ENCODE results near the gene GTF2A2. TPM values are rescaled to one million over a fixed set of nuclear protein-coding genes. Genes with fewer than 3 reads are reported as not detected.
"Not testable (repeated sequence)": the region's sequence is repeated elsewhere in the genome, so short reads cannot be mapped to it uniquely, and the experiment has no call there.

The GTF2A2 gene
- total RNA-seq, 1 donor from 2014 or later, result 152 TPM

GRCh38 chr15:59649603-59650002, 7.7 kb downstream of the GTF2A2 start:
- H3K9ac ChIP-seq (ENCODE audit: low read length), result no peak overlapping the region
- TF ChIP-seq, protein P1, sequence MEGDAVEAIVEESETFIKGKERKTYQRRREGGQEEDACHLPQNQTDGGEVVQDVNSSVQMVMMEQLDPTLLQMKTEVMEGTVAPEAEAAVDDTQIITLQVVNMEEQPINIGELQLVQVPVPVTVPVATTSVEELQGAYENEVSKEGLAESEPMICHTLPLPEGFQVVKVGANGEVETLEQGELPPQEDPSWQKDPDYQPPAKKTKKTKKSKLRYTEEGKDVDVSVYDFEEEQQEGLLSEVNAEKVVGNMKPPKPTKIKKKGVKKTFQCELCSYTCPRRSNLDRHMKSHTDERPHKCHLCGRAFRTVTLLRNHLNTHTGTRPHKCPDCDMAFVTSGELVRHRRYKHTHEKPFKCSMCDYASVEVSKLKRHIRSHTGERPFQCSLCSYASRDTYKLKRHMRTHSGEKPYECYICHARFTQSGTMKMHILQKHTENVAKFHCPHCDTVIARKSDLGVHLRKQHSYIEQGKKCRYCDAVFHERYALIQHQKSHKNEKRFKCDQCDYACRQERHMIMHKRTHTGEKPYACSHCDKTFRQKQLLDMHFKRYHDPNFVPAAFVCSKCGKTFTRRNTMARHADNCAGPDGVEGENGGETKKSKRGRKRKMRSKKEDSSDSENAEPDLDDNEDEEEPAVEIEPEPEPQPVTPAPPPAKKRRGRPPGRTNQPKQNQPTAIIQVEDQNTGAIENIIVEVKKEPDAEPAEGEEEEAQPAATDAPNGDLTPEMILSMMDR (IDR thresholded peaks at IDR 0.05; ENCODE audit: insufficient read depth, low read depth, low read length), result no peak
- TF ChIP-seq EZH2 (IDR thresholded peaks at IDR 0.05; ENCODE audit: insufficient read depth, low read length), result no peak
- Mint-ChIP-seq H3K27ac (ENCODE audit: unreplicated experiment) (no peak overlapping the region), H3K27me3 (ENCODE audit: low read depth, unreplicated experiment) (no peaks in the 10 kb centered on the region), H3K4me3 (ENCODE audit: unreplicated experiment) (no peak overlapping the region), H3K36me3 (ENCODE audit: low read depth, unreplicated experiment) (peaks cover 6% of the 10 kb centered on the region), H3K9me3 (ENCODE audit: unreplicated experiment) (peaks cover 2% of the 10 kb centered on the region), H3K4me1 (ENCODE audit: low read depth, unreplicated experiment) (peaks cover 7% of the 10 kb centered on the region)
- no peak overlapping the region for H2AFZ ChIP-seq (ENCODE audit: low read depth, low read length)
- peaks cover 37% of the 10 kb centered on the region for H3K79me2 ChIP-seq (ENCODE audit: insufficient read depth, low read length)
- H3K9me3 ChIP-seq (ENCODE audit: insufficient read depth, low read depth, low read length), result no peaks in the 10 kb centered on the region
- no peaks in the 10 kb centered on the region for H3K27me3 ChIP-seq (ENCODE audit: insufficient read depth, low read length)
- no peak for FAIRE-seq
- H3K4me2 ChIP-seq (ENCODE audit: low read length), result no peak overlapping the region
- DNase-seq (ENCODE audit: low read depth), result no peak
- H3K36me3 ChIP-seq (ENCODE audit: insufficient read depth, low read length), result peaks cover 40% of the 10 kb centered on the region
- no peak overlapping the region for H3K4me3 ChIP-seq (ENCODE audit: insufficient read depth, low read depth, low read length)
- no peaks in the 10 kb centered on the region for H3K4me1 ChIP-seq (ENCODE audit: insufficient read depth, low read length)
- peaks cover 29% of the 10 kb centered on the region for H4K20me1 ChIP-seq (ENCODE audit: insufficient read depth, low read length)
- no peak overlapping the region for H3K27ac ChIP-seq (ENCODE audit: low read depth, low read length)

DNA sequence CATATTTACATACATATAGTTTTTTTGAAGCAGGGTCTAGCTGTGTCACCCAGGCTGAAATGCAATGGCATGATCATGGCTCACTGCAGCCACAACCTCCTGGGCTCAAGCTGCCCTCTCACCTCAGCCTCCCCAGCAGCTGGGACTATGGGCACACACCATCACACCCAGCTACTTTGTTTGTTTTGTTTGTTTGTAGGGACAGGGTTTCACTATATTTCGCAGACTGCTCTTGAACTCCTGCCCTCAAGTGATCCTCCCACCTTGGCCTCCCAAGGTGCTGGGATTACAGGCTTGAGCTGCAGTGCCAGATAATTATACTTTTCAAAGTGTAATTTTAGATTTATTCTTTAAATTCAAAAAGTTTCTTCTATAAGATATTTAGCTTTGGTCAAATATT, 10.2 kb downstream of the GTF2A2 start:
- no peak for FAIRE-seq
- no peak overlapping the region for H3K27ac Mint-ChIP-seq (ENCODE audit: unreplicated experiment)
- no peak for DNase-seq (ENCODE audit: low read depth)
- no peaks in the 10 kb centered on the region for H3K9me3 Mint-ChIP-seq (ENCODE audit: unreplicated experiment)
- no peaks in the 10 kb centered on the region for H3K27me3 ChIP-seq (ENCODE audit: insufficient read depth, low read length)
- H3K4me1 Mint-ChIP-seq (ENCODE audit: low read depth, unreplicated experiment), result peaks cover 10% of the 10 kb centered on the region
- TF ChIP-seq EZH2 (IDR thresholded peaks at IDR 0.05; ENCODE audit: insufficient read depth, low read length), result no peak
- no peak overlapping the region for H3K9ac ChIP-seq (ENCODE audit: low read length)
- H3K27ac ChIP-seq (ENCODE audit: low read depth, low read length), result no peak overlapping the region
- no peak overlapping the region for H3K4me2 ChIP-seq (ENCODE audit: low read length)
- no peak overlapping the region for H3K4me3 ChIP-seq (ENCODE audit: insufficient read depth, low read depth, low read length)
- peaks cover 5% of the 10 kb centered on the region for H3K36me3 Mint-ChIP-seq (ENCODE audit: low read depth, unreplicated experiment)
- no peaks in the 10 kb centered on the region for H3K4me1 ChIP-seq (ENCODE audit: insufficient read depth, low read length)
- H3K9me3 ChIP-seq (ENCODE audit: insufficient read depth, low read depth, low read length), result no peaks in the 10 kb centered on the region
- peaks cover 12% of the 10 kb centered on the region for H3K79me2 ChIP-seq (ENCODE audit: insufficient read depth, low read length)
- H3K4me3 Mint-ChIP-seq (ENCODE audit: unreplicated experiment), result no peak overlapping the region
- H4K20me1 ChIP-seq (ENCODE audit: insufficient read depth, low read length), result peaks cover 10% of the 10 kb centered on the region
- peaks cover 46% of the 10 kb centered on the region for H3K36me3 ChIP-seq (ENCODE audit: insufficient read depth, low read length)
- H3K27me3 Mint-ChIP-seq (ENCODE audit: low read depth, unreplicated experiment), result no peaks in the 10 kb centered on the region
- no peak overlapping the region for H2AFZ ChIP-seq (ENCODE audit: low read depth, low read length)

DNA sequence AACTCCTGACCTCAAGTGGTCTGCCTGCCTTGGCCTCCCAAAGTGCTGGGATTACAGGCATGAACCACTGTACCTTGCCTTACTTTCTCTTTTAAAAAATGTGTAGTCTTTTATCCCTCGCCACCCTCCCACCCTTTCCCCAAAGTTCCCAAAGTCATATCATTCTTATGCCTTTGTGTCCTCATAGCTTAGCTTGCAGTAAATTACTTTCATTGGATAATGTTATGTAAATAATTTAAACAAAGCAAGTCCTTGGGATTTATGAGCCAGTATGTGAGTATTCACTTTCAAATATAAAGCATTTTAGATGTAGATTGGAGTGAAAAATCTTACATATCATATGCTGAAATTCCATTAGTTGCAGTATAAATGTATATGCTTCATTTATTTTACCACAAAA, 11.0 kb downstream of the GTF2A2 start:
- DNase-seq (ENCODE audit: low read depth) (no peak), FAIRE-seq (no peak)
- Histone ChIP-seq H3K27me3 (ENCODE audit: insufficient read depth, low read length) (no peaks in the 10 kb centered on the region), H4K20me1 (ENCODE audit: insufficient read depth, low read length) (peaks cover 10% of the 10 kb centered on the region), H3K36me3 (ENCODE audit: insufficient read depth, low read length) (peaks cover 45% of the 10 kb centered on the region), H3K4me2 (ENCODE audit: low read length) (no peak overlapping the region), H3K79me2 (ENCODE audit: insufficient read depth, low read length) (peaks cover 8% of the 10 kb centered on the region), H2AFZ (ENCODE audit: low read depth, low read length) (no peak overlapping the region), H3K4me1 (ENCODE audit: insufficient read depth, low read length) (no peaks in the 10 kb centered on the region), H3K27ac (ENCODE audit: low read depth, low read length) (no peak overlapping the region), H3K9me3 (ENCODE audit: insufficient read depth, low read depth, low read length) (no peaks in the 10 kb centered on the region), H3K9ac (ENCODE audit: low read length) (no peak overlapping the region), H3K4me3 (ENCODE audit: insufficient read depth, low read depth, low read length) (no peak overlapping the region)
- H3K9me3 Mint-ChIP-seq (ENCODE audit: unreplicated experiment), result no peaks in the 10 kb centered on the region
- no peak for TF ChIP-seq EZH2 (IDR thresholded peaks at IDR 0.05; ENCODE audit: insufficient read depth, low read length)
- TF ChIP-seq, protein P1 (IDR thresholded peaks at IDR 0.05; ENCODE audit: insufficient read depth, low read depth, low read length), result no peak
- H3K4me3 Mint-ChIP-seq (ENCODE audit: unreplicated experiment), result no peak overlapping the region
- H3K27me3 Mint-ChIP-seq (ENCODE audit: low read depth, unreplicated experiment), result no peaks in the 10 kb centered on the region
- H3K27ac Mint-ChIP-seq (ENCODE audit: unreplicated experiment), result no peak overlapping the region
- peaks cover 4% of the 10 kb centered on the region for H3K36me3 Mint-ChIP-seq (ENCODE audit: low read depth, unreplicated experiment)
- peaks cover 10% of the 10 kb centered on the region for H3K4me1 Mint-ChIP-seq (ENCODE audit: low read depth, unreplicated experiment)

DNA sequence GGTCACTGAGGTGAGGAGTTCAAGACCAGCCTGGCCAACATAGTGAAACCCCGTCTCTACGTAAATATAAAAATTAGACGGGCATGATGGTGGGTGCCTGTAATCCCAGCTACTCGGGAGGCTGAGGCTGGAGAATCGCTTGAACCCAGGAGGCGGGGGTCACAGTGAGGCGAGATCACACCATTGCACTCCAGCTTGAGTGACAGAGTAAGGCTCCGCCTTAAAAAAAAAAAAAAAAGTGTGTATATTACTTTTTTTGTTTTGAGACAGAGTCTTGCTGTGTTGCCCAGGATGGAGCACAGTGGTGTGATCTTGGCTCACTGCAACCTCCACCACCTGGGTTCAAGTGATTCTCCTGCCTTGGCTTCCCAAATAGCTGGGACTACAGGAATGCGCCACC, 11.5 kb downstream of the GTF2A2 start:
- H3K36me3 ChIP-seq (ENCODE audit: insufficient read depth, low read length), result peaks cover 44% of the 10 kb centered on the region
- not testable (repeated sequence) for H3K9ac ChIP-seq (ENCODE audit: low read length); FAIRE-seq; H3K79me2 ChIP-seq (ENCODE audit: insufficient read depth, low read length); H3K4me2 ChIP-seq (ENCODE audit: low read length); H3K4me1 ChIP-seq (ENCODE audit: insufficient read depth, low read length); H3K27ac Mint-ChIP-seq (ENCODE audit: unreplicated experiment); H3K4me3 ChIP-seq (ENCODE audit: insufficient read depth, low read depth, low read length); H3K9me3 ChIP-seq (ENCODE audit: insufficient read depth, low read depth, low read length); H3K9me3 Mint-ChIP-seq (ENCODE audit: unreplicated experiment); H3K27me3 Mint-ChIP-seq (ENCODE audit: low read depth, unreplicated experiment); H3K27ac ChIP-seq (ENCODE audit: low read depth, low read length); DNase-seq (ENCODE audit: low read depth); H2AFZ ChIP-seq (ENCODE audit: low read depth, low read length); H3K27me3 ChIP-seq (ENCODE audit: insufficient read depth, low read length); H3K4me3 Mint-ChIP-seq (ENCODE audit: unreplicated experiment); H3K36me3 Mint-ChIP-seq (ENCODE audit: low read depth, unreplicated experiment)
- H3K4me1 Mint-ChIP-seq (ENCODE audit: low read depth, unreplicated experiment), result peaks cover 10% of the 10 kb centered on the region
- H4K20me1 ChIP-seq (ENCODE audit: insufficient read depth, low read length), result peaks cover 10% of the 10 kb centered on the region
